GM12873 (cell line): ENCODE data around the gene DBNDD1.

Experiments used
- TF ChIP-seq, protein P1 (sequence below): IDR thresholded peaks from 2 replicates; pipeline ENCODE4 v1.5.1; 2012; ENCODE audit warnings: low read depth, mild to moderate bottlenecking, moderate library complexity, low read length, control low read depth; ENCODE audit not compliant: insufficient read depth; ENCODE audit errors: missing control alignments

DBNDD1 gene

DNA sequence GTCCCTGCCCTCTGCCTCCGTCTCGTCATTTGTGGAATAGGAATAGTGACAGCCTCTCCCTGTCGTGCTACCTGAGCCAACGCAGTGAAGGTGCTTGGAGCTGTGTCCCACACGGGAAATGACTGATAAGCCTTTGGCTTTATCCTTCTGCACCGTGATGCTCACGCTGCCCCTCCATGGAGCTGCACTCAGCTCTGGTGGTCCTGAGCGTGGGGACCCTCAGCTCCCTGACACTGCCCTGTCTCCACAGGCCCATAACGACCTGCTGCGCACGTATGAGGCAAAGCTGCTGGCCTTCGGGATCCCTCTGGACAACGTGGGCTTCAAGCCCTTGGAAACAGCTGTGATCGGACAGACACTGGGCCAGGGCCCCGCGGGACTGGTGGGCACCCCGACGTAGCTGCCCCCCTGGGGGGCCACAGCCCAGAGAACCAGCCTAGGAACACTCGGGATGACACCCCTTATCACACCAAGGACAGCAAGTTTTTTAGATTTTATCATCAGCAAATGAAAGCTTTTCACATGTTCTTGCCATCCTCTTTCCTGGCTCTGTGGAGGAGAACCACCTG lies 23.8 kb upstream of the DBNDD1 start:
- TF ChIP-seq, protein P1, sequence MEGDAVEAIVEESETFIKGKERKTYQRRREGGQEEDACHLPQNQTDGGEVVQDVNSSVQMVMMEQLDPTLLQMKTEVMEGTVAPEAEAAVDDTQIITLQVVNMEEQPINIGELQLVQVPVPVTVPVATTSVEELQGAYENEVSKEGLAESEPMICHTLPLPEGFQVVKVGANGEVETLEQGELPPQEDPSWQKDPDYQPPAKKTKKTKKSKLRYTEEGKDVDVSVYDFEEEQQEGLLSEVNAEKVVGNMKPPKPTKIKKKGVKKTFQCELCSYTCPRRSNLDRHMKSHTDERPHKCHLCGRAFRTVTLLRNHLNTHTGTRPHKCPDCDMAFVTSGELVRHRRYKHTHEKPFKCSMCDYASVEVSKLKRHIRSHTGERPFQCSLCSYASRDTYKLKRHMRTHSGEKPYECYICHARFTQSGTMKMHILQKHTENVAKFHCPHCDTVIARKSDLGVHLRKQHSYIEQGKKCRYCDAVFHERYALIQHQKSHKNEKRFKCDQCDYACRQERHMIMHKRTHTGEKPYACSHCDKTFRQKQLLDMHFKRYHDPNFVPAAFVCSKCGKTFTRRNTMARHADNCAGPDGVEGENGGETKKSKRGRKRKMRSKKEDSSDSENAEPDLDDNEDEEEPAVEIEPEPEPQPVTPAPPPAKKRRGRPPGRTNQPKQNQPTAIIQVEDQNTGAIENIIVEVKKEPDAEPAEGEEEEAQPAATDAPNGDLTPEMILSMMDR: no peak

- TF ChIP-seq, protein P1: no peak
These were observed 22.7 kb upstream of the DBNDD1 start for GRCh38 chr16:90041896-90042473.

DNA sequence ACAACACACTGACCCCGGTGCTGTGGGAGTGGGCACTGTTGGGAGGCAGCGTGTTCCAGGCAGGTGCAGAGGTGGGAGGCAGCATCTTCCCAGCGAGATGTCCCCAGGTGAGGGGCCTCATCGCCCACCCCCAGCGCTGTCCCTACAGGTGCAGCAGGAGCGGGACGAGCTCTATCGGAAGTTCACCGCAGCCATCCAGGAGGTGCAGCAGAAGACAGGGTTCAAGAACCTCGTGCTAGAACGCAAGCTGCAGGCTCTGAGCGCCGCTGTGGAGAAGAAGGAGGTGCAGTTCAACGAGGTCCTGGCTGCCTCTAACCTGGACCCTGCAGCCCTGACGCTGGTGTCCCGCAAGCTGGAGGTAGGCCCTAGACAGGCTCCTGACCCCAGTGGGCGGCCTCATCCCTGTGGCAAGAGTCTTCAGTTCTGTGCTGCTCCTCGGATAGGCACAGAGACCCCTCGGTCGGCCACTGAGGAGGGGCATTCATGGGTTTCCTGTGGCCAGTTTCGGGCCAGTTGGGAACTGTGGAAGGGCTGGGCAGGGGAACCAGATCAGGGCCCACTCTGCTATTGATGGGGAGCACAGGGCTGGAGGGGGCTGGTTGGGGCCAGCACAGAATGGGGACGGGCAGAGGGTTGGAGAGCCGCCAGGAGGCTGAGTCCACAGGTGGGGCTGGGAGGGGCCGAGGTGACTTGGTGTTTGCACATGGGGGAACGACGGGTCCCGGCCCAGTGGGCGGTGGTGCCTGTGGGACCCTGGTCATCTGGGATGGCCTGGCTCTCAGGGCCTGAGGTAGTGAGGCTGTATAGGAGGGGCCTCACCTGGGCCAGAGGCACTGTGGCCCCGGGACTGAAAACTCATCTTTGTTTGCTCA lies 21.1 kb upstream of the DBNDD1 start:
- TF ChIP-seq, protein P1: no peak

DNA sequence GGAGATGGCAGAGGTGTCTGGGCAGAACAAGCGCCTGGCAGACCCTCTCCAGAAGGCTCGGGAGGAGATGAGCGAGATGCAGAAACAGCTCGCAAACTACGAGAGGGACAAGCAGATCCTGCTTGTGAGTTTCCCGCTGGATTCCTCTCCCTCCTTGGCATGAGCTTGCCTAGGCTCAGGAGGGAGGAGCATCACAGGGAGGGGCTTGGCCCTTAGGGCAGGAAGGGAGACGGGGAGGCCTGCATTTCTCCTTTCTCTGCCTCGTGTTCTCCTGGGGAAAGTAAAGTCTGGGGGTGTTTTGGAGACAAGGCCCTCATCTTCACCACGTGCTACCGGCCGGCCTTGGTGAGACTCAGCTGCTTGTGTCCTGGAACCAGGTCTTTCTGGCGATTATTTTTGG lies 18.0 kb upstream of the DBNDD1 start:
- TF ChIP-seq, protein P1: no peak

GRCh38 chr16:90035902-90036301 lies 16.6 kb upstream of the DBNDD1 start:
- TF ChIP-seq, protein P1: no peak

GRCh38 chr16:90034504-90034903 lies 15.2 kb upstream of the DBNDD1 start:
- TF ChIP-seq, protein P1: no peak

- TF ChIP-seq, protein P1: no peak
These were observed 14.1 kb upstream of the DBNDD1 start for GRCh38 chr16:90033387-90033786.
